HEK293 (cell line): ENCODE data around the gene KCNK2.

ENCODE experiments used
- CTCF ChIA-PET: fragments of 350-600 bp; formaldehyde crosslinking; extraction: SDS; loops from one replicate; lab custom pipeline; 2021; ENCODE audit warnings: antibody characterized with exemption; lab: Yijun Ruan, JAX
- POLR2A ChIA-PET: fragments of 300-600 bp; formaldehyde crosslinking; extraction: SDS; loops from one replicate; lab custom pipeline; 2020; ENCODE audit warnings: antibody characterized with exemption, inconsistent platforms; lab: Yijun Ruan, JAX
- H3K27ac ChIP-seq: fragments of 200-500 bp; sonication (Bioruptor generic); 2 replicates; pipeline ENCODE4 v1.5.1; 2014; ENCODE audit warnings: low read depth, low read length, control low read depth, inconsistent platforms; ENCODE audit errors: extremely low read depth
- H3K36me3 ChIP-seq, 2 experiments: fragments of 200-500 bp in 1 of 2; sonication (Bioruptor generic) in 1 of 2; 1 replicate in 1 of 2; 2 replicates in 1 of 2; pipeline ENCODE4 v1.5.1; 2014 to 2017; ENCODE audit warnings: inconsistent platforms in 2 of 2, low read length in 2 of 2; ENCODE audit not compliant: control insufficient read depth in 2 of 2, insufficient read depth in 1 of 2
- H3K4me1 ChIP-seq: fragments of 200-500 bp; sonication (Bioruptor generic); 2 replicates; pipeline ENCODE4 v1.5.1; 2014; ENCODE audit warnings: mild to moderate bottlenecking, low read length, inconsistent platforms; ENCODE audit not compliant: control insufficient read depth, insufficient read depth
- H3K4me3 ChIP-seq: 2 replicates; pipeline ENCODE4 v1.5.1; 2011; ENCODE audit warnings: low read depth, mild to moderate bottlenecking, control low read depth, low read length, moderate library complexity
- H3K9me3 ChIP-seq: fragments of 200-500 bp; sonication (Bioruptor generic); 2 replicates; pipeline ENCODE4 v1.5.1; 2014; ENCODE audit warnings: low read depth, low read length, inconsistent platforms; ENCODE audit not compliant: control insufficient read depth, insufficient read depth
- BCL11B ChIP-seq: fragments of 450-650 bp; formaldehyde crosslinking; IDR thresholded peaks from 2 replicates; pipeline ENCODE4 v1.5.1; 2016; ENCODE audit warnings: low read depth, missing biosample characterization, missing genetic modification characterization
- GLIS1 ChIP-seq: fragments of 450-650 bp; formaldehyde crosslinking; IDR thresholded peaks from 2 replicates; pipeline ENCODE4 v1.5.1; 2016; ENCODE audit warnings: missing biosample characterization, missing genetic modification characterization
- REPIN1 ChIP-seq: fragments of 450-650 bp; formaldehyde crosslinking; IDR thresholded peaks from 2 replicates; pipeline ENCODE4 v1.5.1; 2017; ENCODE audit warnings: missing biosample characterization, missing genetic modification characterization, low read depth
- SP7 ChIP-seq: fragments of 450-650 bp; formaldehyde crosslinking; IDR thresholded peaks from 2 replicates; pipeline ENCODE4 v1.5.1; 2016; ENCODE audit warnings: missing biosample characterization, missing genetic modification characterization
- TCF7L2 ChIP-seq: IDR thresholded peaks from 2 replicates; pipeline ENCODE4 v1.6.1; 2011; ENCODE audit warnings: low read depth, mild to moderate bottlenecking, inconsistent platforms, low read length, moderate library complexity, borderline replicate concordance
- ZBTB17 ChIP-seq: fragments of 450-650 bp; formaldehyde crosslinking; IDR thresholded peaks from 2 replicates; pipeline ENCODE4 v1.5.1; 2016; ENCODE audit warnings: missing biosample characterization, missing genetic modification characterization
- ZBTB44 ChIP-seq: fragments of 450-650 bp; IDR thresholded peaks from 2 replicates; pipeline ENCODE4 v1.5.1; 2018; ENCODE audit warnings: missing biosample characterization, mild to moderate bottlenecking, missing genetic modification characterization
- ZBTB7A ChIP-seq: fragments of 450-650 bp; formaldehyde crosslinking; IDR thresholded peaks from 2 replicates; pipeline ENCODE4 v1.5.1; 2016; ENCODE audit warnings: low read depth, missing biosample characterization, missing genetic modification characterization
- ZFP69B ChIP-seq: fragments of 450-650 bp; formaldehyde crosslinking; IDR thresholded peaks from 2 replicates; pipeline ENCODE4 v1.5.1; 2016; ENCODE audit warnings: missing biosample characterization, missing genetic modification characterization
- ZNF112 ChIP-seq: fragments of 450-650 bp; formaldehyde crosslinking; IDR thresholded peaks from 2 replicates; pipeline ENCODE4 v1.5.0; 2017; ENCODE audit warnings: missing biosample characterization, missing genetic modification characterization
- ZNF133 ChIP-seq: fragments of 450-650 bp; formaldehyde crosslinking; IDR thresholded peaks from 2 replicates; pipeline ENCODE4 v1.5.1; 2016; ENCODE audit warnings: missing biosample characterization, missing genetic modification characterization
- ZNF174 ChIP-seq: fragments of 450-650 bp; formaldehyde crosslinking; IDR thresholded peaks from 2 replicates; pipeline ENCODE4 v1.5.0; 2017; ENCODE audit warnings: missing biosample characterization, mild to moderate bottlenecking, missing genetic modification characterization
- ZNF19 ChIP-seq: fragments of 450-650 bp; formaldehyde crosslinking; IDR thresholded peaks from 2 replicates; pipeline ENCODE4; 2016; ENCODE audit warnings: missing biosample characterization, missing genetic modification characterization, low read depth
- ZNF23 ChIP-seq: fragments of 450-650 bp; formaldehyde crosslinking; IDR thresholded peaks from 2 replicates; pipeline ENCODE4 v1.5.1; 2016; ENCODE audit warnings: missing biosample characterization, missing genetic modification characterization, borderline replicate concordance
- ZNF433 ChIP-seq: fragments of 450-650 bp; formaldehyde crosslinking; IDR thresholded peaks from 2 replicates; pipeline ENCODE4 v1.5.1; 2016; ENCODE audit warnings: missing biosample characterization, missing genetic modification characterization, low read depth
- ZNF549 ChIP-seq: fragments of 450-650 bp; IDR thresholded peaks from 2 replicates; pipeline ENCODE4 v1.5.1; 2018; ENCODE audit warnings: missing biosample characterization, missing genetic modification characterization, mild to moderate bottlenecking, inconsistent platforms, moderate library complexity
- ZNF558 ChIP-seq: fragments of 450-650 bp; formaldehyde crosslinking; IDR thresholded peaks from 2 replicates; pipeline ENCODE4 v1.5.1; 2016; ENCODE audit warnings: missing biosample characterization, missing genetic modification characterization
- ZNF596 ChIP-seq: fragments of 450-650 bp; IDR thresholded peaks from 2 replicates; pipeline ENCODE4 v1.5.0; 2018; ENCODE audit warnings: missing biosample characterization, mild to moderate bottlenecking, missing genetic modification characterization, moderate library complexity
- ZNF623 ChIP-seq: fragments of 450-650 bp; formaldehyde crosslinking; IDR thresholded peaks from 2 replicates; pipeline ENCODE4 v1.5.1; 2016; ENCODE audit warnings: missing biosample characterization, missing genetic modification characterization
- ZNF76 ChIP-seq: fragments of 450-650 bp; formaldehyde crosslinking; IDR thresholded peaks from 2 replicates; pipeline ENCODE4; 2016; ENCODE audit warnings: low read depth, missing biosample characterization, missing genetic modification characterization, borderline replicate concordance
- ZNF768 ChIP-seq: fragments of 450-650 bp; formaldehyde crosslinking; IDR thresholded peaks from 2 replicates; pipeline ENCODE4 v1.5.1; 2018; ENCODE audit warnings: missing biosample characterization, mild to moderate bottlenecking, missing genetic modification characterization
- ZSCAN23 ChIP-seq: fragments of 450-650 bp; formaldehyde crosslinking; IDR thresholded peaks from 2 replicates; pipeline ENCODE4 v1.5.1; 2016; ENCODE audit warnings: missing biosample characterization, missing genetic modification characterization
- TF ChIP-seq, protein P1 (sequence below): IDR thresholded peaks from 2 replicates; pipeline ENCODE4 v1.6.1; 2011; ENCODE audit warnings: mild to moderate bottlenecking, low read depth, low read length, borderline replicate concordance
- TF ChIP-seq, protein P2 (sequence below): fragments of 450-650 bp; formaldehyde crosslinking; IDR thresholded peaks from 2 replicates; pipeline ENCODE4; 2016; ENCODE audit warnings: missing biosample characterization, missing genetic modification characterization
- TF ChIP-seq, protein P3 (sequence below): fragments of 450-650 bp; formaldehyde crosslinking; IDR thresholded peaks from 2 replicates; pipeline ENCODE4 v1.5.1; 2016; ENCODE audit warnings: missing biosample characterization, missing genetic modification characterization
- TF ChIP-seq, protein P4 (sequence below): fragments of 450-650 bp; formaldehyde crosslinking; optimal IDR thresholded peaks from 2 replicates; pipeline ENCODE3; 2016; ENCODE audit warnings: missing biosample characterization, mild to moderate bottlenecking, missing genetic modification characterization

Gene KCNK2

DNA sequence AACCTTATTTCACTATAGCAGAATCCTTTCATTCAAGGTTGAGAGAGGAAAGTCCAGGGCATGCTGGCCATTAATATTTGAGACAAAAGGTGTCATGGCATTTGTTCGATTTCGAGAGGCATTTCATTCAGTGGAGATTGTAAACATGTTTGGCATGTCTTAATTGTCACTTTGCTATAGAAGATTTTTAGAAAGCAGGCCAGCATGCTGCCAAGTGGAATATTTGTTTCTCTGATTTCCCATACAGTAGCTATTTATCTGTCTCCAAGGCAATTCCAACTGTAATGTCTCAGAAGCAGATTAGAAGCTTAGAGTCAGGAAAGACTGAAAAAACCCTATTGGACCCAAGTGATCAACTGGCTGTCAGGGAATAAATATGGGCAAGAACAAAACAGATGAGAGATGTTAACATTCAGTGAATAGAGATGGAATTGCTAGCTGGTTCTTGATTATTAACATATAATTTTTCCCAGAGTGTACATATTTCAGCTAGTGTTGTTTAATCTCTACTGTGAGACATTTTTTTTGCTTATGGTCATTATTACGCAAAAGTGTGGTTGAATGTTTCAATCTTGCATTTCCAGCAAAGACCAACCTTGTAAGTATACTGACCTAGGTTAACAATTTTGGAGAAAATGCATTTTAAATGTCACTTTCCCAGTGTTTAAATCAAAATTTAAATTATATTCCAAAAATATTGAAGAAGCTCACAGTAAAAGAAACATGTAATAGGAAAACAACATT, 174.6 kb downstream of the KCNK2 start:
- TF ChIP-seq ZFP69B: no peak
- TF ChIP-seq, protein P1, sequence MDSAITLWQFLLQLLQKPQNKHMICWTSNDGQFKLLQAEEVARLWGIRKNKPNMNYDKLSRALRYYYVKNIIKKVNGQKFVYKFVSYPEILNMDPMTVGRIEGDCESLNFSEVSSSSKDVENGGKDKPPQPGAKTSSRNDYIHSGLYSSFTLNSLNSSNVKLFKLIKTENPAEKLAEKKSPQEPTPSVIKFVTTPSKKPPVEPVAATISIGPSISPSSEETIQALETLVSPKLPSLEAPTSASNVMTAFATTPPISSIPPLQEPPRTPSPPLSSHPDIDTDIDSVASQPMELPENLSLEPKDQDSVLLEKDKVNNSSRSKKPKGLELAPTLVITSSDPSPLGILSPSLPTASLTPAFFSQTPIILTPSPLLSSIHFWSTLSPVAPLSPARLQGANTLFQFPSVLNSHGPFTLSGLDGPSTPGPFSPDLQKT: no peak
- no peak for TF ChIP-seq BCL11B
- TF ChIP-seq ZNF76 (tag by site-specific recombination): no peak
- TF ChIP-seq ZBTB7A (tag by site-specific recombination): no peak
- no peak for TF ChIP-seq ZNF549
- TF ChIP-seq, protein P2, sequence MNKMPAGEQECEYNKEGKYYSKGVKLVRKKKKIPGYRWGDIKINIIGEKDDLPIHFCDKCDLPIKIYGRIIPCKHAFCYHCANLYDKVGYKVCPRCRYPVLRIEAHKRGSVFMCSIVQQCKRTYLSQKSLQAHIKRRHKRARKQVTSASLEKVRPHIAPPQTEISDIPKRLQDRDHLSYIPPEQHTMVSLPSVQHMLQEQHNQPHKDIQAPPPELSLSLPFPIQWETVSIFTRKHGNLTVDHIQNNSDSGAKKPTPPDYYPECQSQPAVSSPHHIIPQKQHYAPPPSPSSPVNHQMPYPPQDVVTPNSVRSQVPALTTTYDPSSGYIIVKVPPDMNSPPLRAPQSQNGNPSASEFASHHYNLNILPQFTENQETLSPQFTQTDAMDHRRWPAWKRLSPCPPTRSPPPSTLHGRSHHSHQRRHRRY (tag by site-specific recombination): no peak
- no peak for TF ChIP-seq ZNF23 (tag by site-specific recombination)
- TF ChIP-seq, protein P3, sequence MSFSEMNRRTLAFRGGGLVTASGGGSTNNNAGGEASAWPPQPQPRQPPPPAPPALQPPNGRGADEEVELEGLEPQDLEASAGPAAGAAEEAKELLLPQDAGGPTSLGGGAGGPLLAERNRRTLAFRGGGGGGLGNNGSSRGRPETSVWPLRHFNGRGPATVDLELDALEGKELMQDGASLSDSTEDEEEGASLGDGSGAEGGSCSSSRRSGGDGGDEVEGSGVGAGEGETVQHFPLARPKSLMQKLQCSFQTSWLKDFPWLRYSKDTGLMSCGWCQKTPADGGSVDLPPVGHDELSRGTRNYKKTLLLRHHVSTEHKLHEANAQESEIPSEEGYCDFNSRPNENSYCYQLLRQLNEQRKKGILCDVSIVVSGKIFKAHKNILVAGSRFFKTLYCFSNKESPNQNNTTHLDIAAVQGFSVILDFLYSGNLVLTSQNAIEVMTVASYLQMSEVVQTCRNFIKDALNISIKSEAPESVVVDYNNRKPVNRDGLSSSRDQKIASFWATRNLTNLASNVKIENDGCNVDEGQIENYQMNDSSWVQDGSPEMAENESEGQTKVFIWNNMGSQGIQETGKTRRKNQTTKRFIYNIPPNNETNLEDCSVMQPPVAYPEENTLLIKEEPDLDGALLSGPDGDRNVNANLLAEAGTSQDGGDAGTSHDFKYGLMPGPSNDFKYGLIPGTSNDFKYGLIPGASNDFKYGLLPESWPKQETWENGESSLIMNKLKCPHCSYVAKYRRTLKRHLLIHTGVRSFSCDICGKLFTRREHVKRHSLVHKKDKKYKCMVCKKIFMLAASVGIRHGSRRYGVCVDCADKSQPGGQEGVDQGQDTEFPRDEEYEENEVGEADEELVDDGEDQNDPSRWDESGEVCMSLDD (tag by site-specific recombination): no peak
- TF ChIP-seq SP7 (tag by site-specific recombination): no peak
- no peak for TF ChIP-seq ZNF768 (tag by site-specific recombination)
- no peak for TF ChIP-seq ZNF596
- no peak for TF ChIP-seq ZNF623 (tag by site-specific recombination)
- no peak for TF ChIP-seq ZSCAN23
- TF ChIP-seq ZNF433: no peak
- H3K27ac ChIP-seq: no peak overlapping the region
- no peaks in the 10 kb centered on the region for H3K9me3 ChIP-seq
- H3K4me1 ChIP-seq: no peaks in the 10 kb centered on the region
- ChIA-PET CTCF (interaction anchor here (0.8 kb wide), 1 partner anchor 15 kb away, joined by 3 read pairs; no protein-coding TSS in a partner anchor), POLR2A (no interaction called here)
- no peak overlapping the region for H3K4me3 ChIP-seq
- H3K36me3 ChIP-seq: no peaks in the 10 kb centered on the region

DNA sequence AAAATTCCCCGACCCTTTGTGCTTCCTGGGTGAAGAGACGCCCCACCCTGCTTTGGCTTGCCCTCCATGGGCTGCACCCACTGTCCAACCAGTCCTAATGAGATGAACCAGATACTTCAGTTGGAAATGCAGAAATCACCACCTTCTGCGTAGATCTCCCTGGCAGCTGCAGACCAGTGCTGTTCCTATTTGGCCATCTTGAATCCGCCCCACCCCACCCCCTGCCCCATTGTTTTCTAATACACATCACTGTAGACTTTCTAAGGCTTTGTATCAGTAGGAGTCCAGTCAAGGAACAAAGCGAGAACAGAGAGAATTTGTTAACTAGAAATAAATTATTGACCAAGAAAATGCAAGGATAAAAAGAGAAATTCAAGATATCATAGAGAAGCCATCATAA, 178.2 kb downstream of the KCNK2 start:
- no peaks in the 10 kb centered on the region for H3K36me3 ChIP-seq
- ChIA-PET POLR2A (no interaction called here), CTCF (no interaction called here)
- no peak overlapping the region for H3K27ac ChIP-seq
- no peaks in the 10 kb centered on the region for H3K9me3 ChIP-seq
- H3K4me1 ChIP-seq: no peaks in the 10 kb centered on the region
- H3K4me3 ChIP-seq: no peak overlapping the region
- TF ChIP-seq ZNF174 (tag by site-specific recombination) (no peak), ZBTB44 (tag by site-specific recombination) (no peak), ZNF558 (tag by site-specific recombination) (no peak), ZNF112 (tag by site-specific recombination) (no peak), ZNF19 (tag by site-specific recombination) (no peak), GLIS1 (no peak), ZBTB17 (tag by site-specific recombination) (no peak), ZNF133 (no peak), TCF7L2 (no peak), REPIN1 (no peak)
- TF ChIP-seq, protein P4, sequence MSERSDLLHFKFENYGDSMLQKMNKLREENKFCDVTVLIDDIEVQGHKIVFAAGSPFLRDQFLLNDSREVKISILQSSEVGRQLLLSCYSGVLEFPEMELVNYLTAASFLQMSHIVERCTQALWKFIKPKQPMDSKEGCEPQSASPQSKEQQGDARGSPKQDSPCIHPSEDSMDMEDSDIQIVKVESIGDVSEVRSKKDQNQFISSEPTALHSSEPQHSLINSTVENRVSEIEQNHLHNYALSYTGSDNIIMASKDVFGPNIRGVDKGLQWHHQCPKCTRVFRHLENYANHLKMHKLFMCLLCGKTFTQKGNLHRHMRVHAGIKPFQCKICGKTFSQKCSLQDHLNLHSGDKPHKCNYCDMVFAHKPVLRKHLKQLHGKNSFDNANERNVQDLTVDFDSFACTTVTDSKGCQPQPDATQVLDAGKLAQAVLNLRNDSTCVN: no peak
- TF ChIP-seq, protein P3 (tag by site-specific recombination): no peak
